PFSK-1 (cell line): ENCODE data around the gene LVRN.

Experiments
- FOXP2 ChIP-seq: optimal IDR thresholded peaks from 2 replicates; pipeline ENCODE3; 2011; ENCODE audit warnings: borderline replicate concordance, control low read depth, inconsistent platforms; ENCODE audit not compliant: insufficient read depth; ENCODE audit errors: extremely low read length, extremely low read depth
- POLR2AphosphoS5 ChIP-seq: IDR thresholded peaks from 2 replicates; pipeline ENCODE4 v1.6.1; 2012; ENCODE audit warnings: low read depth, mild to moderate bottlenecking, control low read depth, low read length, moderate library complexity
- REST ChIP-seq, 2 experiments: IDR thresholded peaks; 2 replicates each; pipeline versions ENCODE4 v1.6.1 to v1.8.0; 2011 to 2012; ENCODE audit warnings: low read depth in 2 of 2, low read length in 2 of 2, control low read depth in 1 of 2, inconsistent platforms in 1 of 2, mild to moderate bottlenecking in 1 of 2, moderate library complexity in 1 of 2; ENCODE audit not compliant: insufficient read depth in 1 of 2
- SIN3A ChIP-seq: IDR thresholded peaks from 2 replicates; pipeline ENCODE4 v1.6.1; 2012; ENCODE audit warnings: mild to moderate bottlenecking, low read length, moderate library complexity, borderline replicate concordance; ENCODE audit not compliant: insufficient read depth
- TAF1 ChIP-seq: IDR thresholded peaks from 2 replicates; pipeline ENCODE4 v1.6.1; 2012; ENCODE audit warnings: low read length, control low read depth, borderline replicate concordance; ENCODE audit not compliant: insufficient read depth

The LVRN gene

GRCh38 chr5:115968770-115969169, 6.5 kb downstream of the LVRN start:
- TF ChIP-seq POLR2AphosphoS5 (no peak), FOXP2 (no peak), REST (IDR thresholded peaks at IDR 0.05; ENCODE audit: insufficient read depth in 1 of 2, low read depth in 2 of 2, low read length in 2 of 2) (no peak), SIN3A (no peak)

GRCh38 chr5:115977096-115977495, 14.8 kb downstream of the LVRN start:
- no peak for TF ChIP-seq POLR2AphosphoS5
- TF ChIP-seq TAF1, result no peak
- TF ChIP-seq FOXP2, result no peak
- TF ChIP-seq SIN3A, result no peak
- no peak for TF ChIP-seq REST (IDR thresholded peaks at IDR 0.05; ENCODE audit: insufficient read depth in 1 of 2, low read depth in 2 of 2, low read length in 2 of 2)

GRCh38 chr5:115977988-115978387, 15.7 kb downstream of the LVRN start:
- TF ChIP-seq REST (IDR thresholded peaks at IDR 0.05; ENCODE audit: insufficient read depth in 1 of 2, low read depth in 2 of 2, low read length in 2 of 2) (no peak), FOXP2 (no peak), SIN3A (no peak), TAF1 (no peak), POLR2AphosphoS5 (no peak)

DNA sequence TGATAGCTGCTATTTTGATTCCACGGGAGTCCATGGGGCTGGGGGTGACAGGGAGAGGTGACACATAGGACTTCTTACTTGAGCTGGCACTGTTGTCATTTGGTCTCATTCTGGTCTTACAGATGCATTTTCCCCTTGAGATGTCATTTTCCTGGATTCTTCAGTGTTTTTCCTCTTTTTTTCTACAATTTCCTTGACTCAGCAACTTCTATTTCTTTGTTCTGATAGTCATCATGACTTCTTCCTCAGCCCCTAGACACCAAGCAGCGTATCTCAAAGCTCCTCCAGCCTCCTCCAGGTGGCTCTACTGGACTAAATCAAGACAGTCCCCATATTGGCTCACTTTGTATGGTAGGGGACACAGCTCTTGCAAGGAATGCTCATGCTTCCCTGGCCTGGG, 16.5 kb downstream of the LVRN start:
- TF ChIP-seq SIN3A, result no peak
- no peak for TF ChIP-seq FOXP2
- no peak for TF ChIP-seq TAF1
- TF ChIP-seq POLR2AphosphoS5, result no peak
- TF ChIP-seq REST (IDR thresholded peaks at IDR 0.05; ENCODE audit: insufficient read depth in 1 of 2, low read depth in 2 of 2, low read length in 2 of 2), result no peak

DNA sequence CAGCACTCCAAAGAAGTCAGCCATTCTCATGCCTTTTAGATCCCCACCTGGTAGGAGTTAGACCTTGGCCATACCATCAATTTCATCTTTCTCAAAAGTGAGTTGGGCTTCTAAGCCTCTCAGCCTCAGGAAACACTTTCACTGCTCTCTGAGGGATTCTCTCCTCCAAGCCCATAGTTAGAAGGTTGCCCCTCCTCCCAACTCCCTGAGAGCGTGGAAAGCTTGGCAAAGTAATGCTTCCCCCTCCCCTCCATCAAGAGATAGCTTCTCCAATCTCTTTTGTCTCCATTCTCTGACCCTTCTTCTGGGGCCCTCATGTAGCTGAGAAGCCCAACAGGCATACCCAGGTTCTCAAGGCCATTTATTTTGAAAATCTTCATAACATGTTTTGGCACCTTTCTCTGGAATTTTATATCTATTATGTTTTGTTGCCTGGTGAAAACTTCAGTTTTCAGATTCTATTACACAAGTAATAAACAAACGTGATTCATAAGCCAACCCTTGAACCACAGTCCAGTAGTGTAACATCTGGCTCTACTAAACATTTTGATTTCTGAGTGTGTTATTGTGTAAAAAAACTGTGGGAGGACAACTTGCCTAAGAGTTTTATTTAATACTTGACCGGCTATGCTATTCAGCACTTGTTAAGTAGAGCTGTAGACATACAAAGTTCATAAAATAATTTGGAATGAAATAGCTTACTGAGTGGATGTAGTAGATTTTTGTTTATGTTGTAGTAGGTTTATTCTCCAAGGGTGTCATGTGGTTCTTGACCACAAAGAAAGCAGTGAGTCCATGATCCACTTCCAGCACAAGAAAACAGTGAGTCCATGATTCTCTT, 17.1 kb downstream of the LVRN start:
- TF ChIP-seq TAF1, result no peak
- no peak for TF ChIP-seq SIN3A
- no peak for TF ChIP-seq POLR2AphosphoS5
- TF ChIP-seq FOXP2, result no peak
- TF ChIP-seq REST (IDR thresholded peaks at IDR 0.05; ENCODE audit: insufficient read depth in 1 of 2, low read depth in 2 of 2, low read length in 2 of 2), result no peak
